ENCODE measurements around the gene KIF14.

DNA sequence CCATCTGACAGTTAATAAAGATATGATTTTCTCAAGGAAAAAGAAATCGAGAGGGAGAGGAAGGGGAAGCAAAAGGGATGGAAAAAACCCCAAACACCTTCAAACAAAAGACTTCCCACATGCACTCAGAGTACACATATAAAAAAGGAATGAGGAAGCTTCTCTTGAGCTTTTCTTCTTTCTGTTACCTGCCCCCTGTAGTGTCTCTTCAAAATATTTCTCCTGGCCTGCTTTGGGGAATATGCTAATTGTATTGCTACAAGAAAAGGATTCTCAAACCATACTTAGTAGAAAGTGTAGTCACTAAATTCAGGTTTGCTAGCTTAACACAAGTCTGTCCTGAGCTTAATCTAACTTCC lies 58.7 kb downstream of the KIF14 start:
- TF ChIP-seq, protein P1, sequence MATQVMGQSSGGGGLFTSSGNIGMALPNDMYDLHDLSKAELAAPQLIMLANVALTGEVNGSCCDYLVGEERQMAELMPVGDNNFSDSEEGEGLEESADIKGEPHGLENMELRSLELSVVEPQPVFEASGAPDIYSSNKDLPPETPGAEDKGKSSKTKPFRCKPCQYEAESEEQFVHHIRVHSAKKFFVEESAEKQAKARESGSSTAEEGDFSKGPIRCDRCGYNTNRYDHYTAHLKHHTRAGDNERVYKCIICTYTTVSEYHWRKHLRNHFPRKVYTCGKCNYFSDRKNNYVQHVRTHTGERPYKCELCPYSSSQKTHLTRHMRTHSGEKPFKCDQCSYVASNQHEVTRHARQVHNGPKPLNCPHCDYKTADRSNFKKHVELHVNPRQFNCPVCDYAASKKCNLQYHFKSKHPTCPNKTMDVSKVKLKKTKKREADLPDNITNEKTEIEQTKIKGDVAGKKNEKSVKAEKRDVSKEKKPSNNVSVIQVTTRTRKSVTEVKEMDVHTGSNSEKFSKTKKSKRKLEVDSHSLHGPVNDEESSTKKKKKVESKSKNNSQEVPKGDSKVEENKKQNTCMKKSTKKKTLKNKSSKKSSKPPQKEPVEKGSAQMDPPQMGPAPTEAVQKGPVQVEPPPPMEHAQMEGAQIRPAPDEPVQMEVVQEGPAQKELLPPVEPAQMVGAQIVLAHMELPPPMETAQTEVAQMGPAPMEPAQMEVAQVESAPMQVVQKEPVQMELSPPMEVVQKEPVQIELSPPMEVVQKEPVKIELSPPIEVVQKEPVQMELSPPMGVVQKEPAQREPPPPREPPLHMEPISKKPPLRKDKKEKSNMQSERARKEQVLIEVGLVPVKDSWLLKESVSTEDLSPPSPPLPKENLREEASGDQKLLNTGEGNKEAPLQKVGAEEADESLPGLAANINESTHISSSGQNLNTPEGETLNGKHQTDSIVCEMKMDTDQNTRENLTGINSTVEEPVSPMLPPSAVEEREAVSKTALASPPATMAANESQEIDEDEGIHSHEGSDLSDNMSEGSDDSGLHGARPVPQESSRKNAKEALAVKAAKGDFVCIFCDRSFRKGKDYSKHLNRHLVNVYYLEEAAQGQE (IDR thresholded peaks at IDR 0.05; ENCODE audit: insufficient read depth in 1 of 2, low read depth in 2 of 2, low read length in 1 of 2), result no peak
- no peak for TF ChIP-seq CTCF (IDR thresholded peaks at IDR 0.05)
- TF ChIP-seq POLR2AphosphoS5 (IDR thresholded peaks at IDR 0.05; ENCODE audit: low read depth, low read length), result no peak

All from Panc1 (cell line).